Neural cell (in vitro differentiated cells): Measurements from ENCODE around the gene WDR31.

Experiments used
- CTCF ChIP-seq: fragments of 450-650 bp; IDR thresholded peaks from 2 replicates; pipeline ENCODE4 v1.5.1; 2014; ENCODE audit warnings: antibody characterized with exemption, mild to moderate bottlenecking, moderate library complexity; ENCODE audit not compliant: poor library complexity, severe bottlenecking
- POLR2AphosphoS5 ChIP-seq: IDR thresholded peaks from 2 replicates; pipeline ENCODE4 v1.6.1; 2012

DNA sequence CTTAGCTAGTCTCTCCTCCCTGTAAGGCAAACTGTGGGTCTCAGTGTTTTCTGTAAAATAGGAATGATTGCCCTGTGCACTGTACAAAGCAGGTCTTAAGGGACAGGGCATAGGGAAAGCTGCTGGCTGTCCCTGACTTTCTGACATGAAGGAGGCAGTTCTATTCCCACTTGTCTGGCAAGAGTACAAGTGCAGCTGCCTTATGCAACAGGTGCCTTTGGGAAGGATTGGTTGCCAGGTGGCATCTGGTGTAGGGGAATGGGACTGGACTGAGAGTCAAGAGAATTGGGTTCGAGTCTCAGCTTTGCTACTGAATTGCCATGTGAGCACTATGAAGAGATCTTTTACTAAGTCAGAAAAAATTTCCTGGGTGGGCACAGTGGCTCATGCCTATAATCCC, 19.3 kb upstream of the WDR31 start:
- TF ChIP-seq CTCF (no peak), POLR2AphosphoS5 (no peak)
